Erythroblast (primary cell): ENCODE measurements around the gene SF3B4.
"Not testable (repeated sequence)": the region's sequence is repeated elsewhere in the genome, so short reads cannot be mapped to it uniquely, and the experiment has no call there.

Experiments
- DNase-seq, 2 experiments: peaks; one replicate each; lab custom pipeline; 2025; lab: John Stamatoyannopoulos, UW
- GATA1 ChIP-seq: IDR thresholded peaks from 2 replicates; pipeline ENCODE4 v1.6.1; 2011; ENCODE audit warnings: low read depth, mild to moderate bottlenecking, control low read depth, low read length, moderate library complexity
- POLR2A ChIP-seq: IDR thresholded peaks from 2 replicates; pipeline ENCODE4 v1.6.1; 2011; ENCODE audit warnings: mild to moderate bottlenecking, low read length

Gene SF3B4

DNA sequence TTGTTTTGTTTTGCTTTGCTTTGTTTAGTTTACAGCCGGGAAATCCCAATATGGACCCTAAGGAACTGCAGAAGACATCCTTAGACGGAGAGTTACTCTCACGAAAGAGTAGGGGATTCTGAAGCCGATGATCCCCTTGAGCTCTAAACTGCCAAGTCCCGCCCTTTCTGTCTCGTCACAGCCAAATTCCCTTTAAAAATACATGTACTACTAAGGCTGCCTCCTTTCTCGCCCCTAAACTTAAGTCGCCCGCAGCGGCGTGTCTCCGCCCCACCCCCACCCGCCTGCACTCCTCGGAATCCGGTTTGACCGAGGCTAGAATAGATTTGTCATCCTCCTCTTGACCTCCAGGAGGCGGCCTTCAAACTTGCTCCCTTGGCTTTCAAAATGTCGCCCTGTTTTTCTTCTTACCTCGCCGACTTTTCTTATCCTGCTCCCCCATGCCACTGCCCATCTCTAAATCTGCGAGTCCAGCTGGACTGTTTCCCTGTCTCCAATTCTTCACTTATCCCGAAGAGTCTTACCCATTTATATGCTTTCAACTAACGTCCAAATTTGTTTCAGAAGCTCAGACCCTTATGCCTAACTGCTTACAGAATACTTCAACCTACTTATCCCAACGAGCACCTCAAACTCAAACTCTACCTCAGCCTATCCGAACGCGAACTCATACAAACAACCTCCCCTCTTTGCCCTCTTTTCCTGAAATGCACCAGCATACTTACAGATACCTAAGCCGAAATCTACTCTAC lies 39.2 kb downstream of the SF3B4 start:
- TF ChIP-seq POLR2A: no peak
- no peak for TF ChIP-seq GATA1
- DNase-seq: peak; percentile 96

DNA sequence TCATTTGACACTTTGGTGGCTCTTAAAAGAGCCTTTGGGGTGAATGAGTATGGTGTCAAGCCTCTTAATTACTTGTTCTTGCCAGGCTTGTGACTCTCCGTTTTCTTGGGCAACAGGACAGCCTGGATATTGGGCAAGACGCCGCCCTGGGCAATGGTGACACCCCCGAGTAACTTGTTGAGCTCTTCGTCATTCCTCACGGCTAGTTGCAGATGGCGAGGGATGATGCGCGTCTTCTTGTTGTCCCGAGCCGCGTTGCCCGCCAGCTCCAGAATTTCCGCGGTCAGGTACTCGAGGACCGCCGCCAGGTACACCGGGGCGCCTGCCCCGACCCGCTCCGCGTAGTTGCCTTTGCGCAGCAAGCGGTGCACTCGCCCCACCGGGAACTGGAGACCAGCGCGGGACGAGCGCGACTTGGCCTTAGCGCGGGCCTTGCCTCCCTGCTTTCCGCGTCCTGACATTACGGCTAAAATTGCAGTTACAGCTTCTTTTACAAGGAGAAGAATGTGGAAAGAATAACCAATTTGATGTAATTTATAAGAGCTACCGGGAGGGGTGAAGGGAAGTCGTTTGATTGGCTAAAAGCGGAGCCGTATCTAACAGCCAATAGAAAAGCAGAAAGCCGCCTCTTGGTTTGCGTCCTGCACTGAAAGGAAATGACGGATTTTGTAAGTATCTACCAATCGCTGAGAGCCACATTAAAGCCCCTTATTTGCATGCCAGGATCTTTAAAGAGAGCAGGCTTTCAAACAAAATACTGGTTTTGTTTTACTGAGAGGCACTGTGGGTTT lies 40.0 kb downstream of the SF3B4 start:
- peak; percentile 96 to 98 for DNase-seq
- TF ChIP-seq POLR2A (peak; percentile 98), GATA1 (no peak)

DNA sequence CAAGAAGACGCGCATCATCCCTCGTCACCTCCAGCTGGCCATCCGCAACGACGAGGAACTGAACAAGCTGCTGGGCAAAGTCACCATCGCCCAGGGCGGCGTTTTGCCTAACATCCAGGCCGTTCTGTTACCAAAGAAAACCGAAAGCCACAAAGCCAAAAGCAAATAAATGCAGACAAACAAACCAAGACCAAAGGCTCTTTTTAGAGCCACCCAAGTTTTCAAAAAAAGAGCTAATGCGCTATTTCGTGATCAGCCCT lies 40.5 kb downstream of the SF3B4 start:
- DNase-seq: not testable (repeated sequence)

DNA sequence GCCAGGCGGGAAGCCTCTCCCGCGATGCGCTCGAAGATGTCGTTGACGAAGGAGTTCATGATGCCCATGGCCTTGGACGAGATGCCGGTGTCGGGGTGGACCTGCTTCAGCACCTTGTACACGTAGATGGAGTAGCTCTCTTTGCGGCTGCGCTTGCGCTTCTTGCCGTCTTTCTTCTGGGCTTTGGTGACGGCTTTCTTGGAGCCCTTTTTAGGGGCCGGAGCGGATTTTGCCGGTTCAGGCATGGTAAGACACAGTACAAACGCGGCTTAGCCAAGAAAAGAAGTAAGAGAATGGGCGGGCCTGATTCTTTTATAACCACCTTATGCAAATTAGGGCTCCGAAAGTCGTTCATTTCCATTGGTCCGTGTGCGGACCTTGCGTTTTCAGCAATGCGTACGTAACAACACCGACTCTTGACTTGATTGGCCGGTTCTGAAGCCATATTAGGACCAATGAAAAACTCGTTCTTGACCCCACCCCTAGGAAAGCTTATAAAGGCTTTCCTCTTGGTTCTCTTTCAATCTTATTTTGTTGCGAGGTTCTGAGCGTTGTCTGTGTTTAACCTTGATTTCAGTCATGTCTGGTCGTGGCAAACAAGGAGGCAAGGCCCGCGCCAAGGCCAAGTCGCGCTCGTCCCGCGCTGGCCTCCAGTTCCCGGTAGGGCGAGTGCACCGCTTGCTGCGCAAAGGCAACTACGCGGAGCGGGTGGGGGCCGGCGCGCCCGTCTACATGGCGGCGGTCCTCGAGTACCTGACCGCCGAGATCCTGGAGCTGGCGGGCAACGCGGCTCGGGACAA lies 41.0 kb downstream of the SF3B4 start:
- peak; percentile 98 to 99 for DNase-seq
- TF ChIP-seq POLR2A (peak; percentile 89), GATA1 (no peak)

DNA sequence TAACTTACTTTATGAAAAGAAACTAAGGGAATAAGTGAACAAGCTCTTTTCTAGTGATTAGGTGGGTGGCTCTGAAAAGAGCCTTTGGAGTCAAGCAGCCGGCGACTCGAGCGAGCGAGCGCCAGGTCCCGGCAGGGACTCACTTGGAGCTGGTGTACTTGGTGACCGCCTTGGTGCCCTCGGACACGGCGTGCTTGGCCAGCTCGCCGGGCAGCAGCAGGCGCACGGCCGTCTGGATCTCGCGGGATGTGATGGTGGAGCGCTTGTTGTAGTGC lies 41.5 kb downstream of the SF3B4 start:
- not testable (repeated sequence) for DNase-seq
- TF ChIP-seq POLR2A: peak; percentile 85

DNA sequence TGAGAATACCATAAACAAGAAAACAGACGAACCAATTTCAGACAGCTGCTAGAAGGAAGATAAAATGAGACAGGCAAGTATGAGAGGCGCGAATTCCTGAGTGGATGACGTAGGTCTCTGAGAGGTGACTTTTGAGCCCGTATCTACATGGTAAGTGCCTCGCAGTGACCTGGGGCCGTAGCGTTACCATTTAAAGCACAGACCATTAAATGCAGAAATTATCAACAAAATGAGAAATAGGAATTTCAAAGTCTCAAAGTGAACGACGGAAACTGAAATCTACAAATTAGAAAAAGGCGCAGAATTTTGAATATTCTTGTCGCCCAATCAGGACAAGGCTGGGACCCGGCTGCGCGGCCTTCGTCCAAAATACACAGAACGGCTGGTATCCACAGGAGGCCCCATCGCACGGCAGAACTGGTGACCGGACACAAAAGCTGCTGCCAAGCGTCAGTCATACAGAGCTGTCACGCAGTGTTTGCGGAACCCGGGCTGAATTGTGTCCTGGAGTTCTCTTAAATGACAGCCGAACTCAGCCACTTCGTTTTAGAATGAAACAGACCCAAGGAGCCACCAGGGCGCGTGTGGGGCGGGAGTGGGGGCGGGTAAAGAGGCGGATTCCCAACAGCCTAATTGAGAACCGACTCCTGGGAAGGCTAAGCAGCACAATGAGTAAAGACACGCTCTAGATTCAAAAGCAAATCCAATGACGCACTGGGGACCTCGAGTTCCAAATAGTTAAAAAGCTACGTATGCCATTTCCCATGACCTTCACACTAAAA lies 42.1 kb downstream of the SF3B4 start:
- peak; percentile 94 to 95 for DNase-seq
- peak; percentile 67 for TF ChIP-seq POLR2A
- TF ChIP-seq GATA1: no peak

DNA sequence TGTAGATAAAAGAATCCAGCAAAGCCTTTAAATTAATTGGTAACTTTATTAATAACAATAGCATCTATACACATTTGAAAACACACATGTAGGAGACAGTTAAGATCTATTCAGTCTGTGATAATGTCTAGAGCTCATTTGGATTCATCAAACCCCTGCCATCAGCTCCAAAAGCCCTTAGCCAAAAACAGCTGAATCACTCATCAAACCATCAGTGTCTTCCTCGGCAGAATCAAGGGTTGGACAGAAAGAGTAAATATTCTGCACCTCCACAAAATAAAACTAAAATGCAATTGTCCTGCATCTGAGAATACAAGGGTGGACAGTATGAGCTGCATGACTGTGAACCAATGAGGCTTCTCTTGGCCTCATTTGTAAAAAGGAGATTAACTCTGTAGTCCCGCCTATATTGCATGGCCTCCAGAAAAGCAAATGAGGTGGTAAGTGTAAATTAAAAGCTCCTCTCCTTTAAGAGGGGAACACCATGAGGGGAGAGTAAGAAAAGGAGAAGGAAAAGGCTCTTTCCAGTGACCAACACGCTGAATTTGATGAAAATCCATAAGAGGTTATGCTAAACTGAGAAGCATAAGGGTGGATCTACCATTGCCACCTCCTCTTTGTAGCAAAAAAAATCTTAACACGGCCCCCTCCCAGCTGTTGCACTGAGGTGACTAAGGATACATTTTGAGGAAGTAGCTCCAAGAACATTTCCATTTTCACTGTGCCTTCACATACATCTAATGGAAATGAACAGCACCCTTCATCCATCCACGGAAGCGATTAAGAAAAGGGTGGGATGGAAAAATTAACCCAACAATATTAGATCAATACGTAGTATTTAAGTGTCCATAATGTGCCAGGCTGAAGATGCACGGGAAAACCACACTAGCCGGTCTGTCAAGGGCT lies 42.9 kb downstream of the SF3B4 start:
- TF ChIP-seq POLR2A (peak; percentile 34), GATA1 (no peak)
- peak; percentile 84 to 90 for DNase-seq

DNA sequence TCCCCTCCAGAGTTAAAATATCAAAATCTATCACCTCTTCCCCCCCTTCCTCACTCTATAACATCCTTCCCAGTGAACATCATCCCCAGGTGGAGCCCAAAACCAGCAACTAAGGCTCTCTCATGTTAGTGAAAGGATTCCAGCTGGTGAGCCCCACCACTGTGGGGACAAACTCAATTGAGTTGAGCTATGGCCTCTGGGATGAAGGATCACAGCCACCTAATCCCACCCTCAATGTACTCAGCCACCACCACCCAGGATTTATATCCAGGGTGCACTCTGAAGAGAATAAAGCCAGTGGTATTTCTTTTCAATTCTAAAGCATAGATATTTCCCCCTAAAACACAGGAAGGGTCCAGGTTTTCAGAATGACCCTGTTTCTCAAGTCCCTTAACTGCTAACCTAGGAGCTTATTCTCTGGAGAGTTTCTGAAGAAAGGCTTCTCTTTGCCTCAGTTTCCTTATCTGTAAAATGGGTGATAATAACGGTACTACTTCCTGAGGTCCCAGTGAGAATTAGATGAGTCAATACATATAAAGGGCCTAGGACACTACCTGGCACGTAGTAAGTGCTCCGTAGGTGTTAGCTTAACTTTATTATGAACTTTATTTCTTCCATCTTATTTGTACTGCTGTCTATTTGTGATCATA lies 43.9 kb downstream of the SF3B4 start:
- no peak for DNase-seq
- TF ChIP-seq POLR2A (no peak), GATA1 (no peak)

DNA sequence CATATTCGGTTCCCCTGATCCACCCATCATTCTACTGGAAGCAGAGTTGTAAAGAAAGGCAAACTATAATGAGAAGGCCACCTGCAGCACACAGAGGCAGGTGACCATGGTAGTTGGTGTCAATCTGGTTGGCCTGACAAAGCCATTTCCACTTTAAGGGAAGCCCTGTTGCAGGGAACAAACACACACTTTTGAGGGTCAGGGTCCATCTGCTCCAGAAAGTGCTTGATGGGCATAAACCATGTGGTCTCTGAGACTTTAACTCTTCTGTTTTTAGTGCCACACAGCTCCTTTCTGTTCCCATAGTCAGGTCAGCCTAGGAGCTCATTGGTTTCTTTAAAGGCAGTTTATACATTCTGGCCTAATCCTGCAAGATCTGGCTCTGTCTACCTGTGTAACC lies 45.7 kb downstream of the SF3B4 start:
- TF ChIP-seq POLR2A (no peak), GATA1 (no peak)
- no peak for DNase-seq

DNA sequence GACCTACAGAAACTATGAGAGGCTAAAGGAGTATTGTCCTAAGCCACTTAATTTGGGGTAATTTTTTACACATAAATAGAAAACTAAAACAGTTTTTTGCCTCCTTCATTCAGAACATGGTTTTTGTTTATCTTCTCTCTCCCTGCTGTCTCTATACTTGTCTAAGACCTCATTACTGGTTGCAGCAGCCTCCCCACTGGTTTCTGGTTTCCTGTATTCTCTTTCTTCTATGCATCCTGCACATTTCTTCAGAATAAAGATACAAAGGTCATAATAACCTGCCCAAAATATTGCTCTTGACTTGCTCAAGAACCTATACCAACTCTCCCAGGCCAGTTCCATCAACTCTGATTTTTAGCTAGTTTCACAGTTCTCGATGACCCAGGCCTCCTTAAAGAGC lies 48.0 kb downstream of the SF3B4 start:
- TF ChIP-seq POLR2A (no peak), GATA1 (no peak)
- DNase-seq: no peak

DNA sequence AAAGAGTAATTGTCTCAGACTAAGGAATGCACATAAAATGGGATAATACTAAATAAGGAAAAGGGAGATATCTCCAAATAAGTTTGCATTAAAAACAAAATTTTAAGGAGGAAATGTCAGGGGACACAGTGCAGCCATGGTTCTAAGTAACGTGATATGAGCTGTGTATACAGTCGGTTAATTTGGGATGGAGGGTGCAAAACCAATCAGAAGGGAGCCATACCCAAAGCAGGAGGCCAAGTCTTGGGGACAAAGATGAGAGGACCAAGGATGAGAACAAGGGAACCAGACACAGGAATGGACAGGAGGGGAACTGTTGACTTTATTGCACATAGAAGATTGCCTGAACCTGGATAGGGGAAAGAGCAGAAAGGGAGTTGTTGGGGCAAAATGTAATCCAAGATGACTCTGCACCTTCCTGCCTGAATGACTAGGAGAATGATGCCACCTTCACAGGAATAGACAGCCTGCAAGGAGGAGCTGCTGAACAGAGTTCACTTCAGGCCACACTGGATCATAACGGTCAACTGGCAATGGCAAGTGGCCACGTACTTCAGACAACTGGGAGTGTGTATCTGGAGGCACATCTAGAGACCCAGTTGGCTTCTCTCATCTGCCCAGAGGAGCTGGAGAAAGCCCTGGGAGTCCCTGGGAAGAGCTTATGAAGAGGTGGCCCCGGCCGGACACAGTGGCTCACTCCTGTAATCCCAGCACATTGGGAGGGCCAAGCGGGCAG lies 50.2 kb downstream of the SF3B4 start:
- peak in 1 of 2 experiments; percentile 54 for DNase-seq
- no peak for TF ChIP-seq POLR2A
- TF ChIP-seq GATA1: no peak
